Measurements from ENCODE around the gene CDC25B.
"Not testable (repeated sequence)": the region's sequence is repeated elsewhere in the genome, so short reads cannot be mapped to it uniquely, and the experiment has no call there.

The CDC25B gene

DNA sequence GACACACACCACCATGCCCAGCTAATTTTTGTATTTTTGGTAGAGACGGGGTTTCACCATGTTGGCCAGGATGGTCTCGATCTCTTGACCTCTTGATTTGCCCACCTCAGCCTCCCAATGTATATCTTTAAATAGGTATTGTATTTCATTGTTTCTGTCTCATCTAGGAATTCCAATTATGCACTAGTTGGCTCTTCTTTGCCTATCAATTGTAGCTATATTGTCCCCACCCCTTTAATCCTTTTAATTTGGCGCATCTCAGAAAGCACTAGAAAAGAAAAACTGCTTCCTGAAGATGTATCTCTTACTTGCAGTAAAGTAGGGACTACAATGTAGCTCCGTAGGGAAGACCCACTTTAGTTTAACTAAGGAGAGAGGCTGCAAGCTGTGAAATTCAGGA is 40.0 kb downstream of the CDC25B start:
- no peaks in the 10 kb centered on the region for H3K27me3 ChIP-seq (replicated peaks)
- TF ChIP-seq, protein P1, sequence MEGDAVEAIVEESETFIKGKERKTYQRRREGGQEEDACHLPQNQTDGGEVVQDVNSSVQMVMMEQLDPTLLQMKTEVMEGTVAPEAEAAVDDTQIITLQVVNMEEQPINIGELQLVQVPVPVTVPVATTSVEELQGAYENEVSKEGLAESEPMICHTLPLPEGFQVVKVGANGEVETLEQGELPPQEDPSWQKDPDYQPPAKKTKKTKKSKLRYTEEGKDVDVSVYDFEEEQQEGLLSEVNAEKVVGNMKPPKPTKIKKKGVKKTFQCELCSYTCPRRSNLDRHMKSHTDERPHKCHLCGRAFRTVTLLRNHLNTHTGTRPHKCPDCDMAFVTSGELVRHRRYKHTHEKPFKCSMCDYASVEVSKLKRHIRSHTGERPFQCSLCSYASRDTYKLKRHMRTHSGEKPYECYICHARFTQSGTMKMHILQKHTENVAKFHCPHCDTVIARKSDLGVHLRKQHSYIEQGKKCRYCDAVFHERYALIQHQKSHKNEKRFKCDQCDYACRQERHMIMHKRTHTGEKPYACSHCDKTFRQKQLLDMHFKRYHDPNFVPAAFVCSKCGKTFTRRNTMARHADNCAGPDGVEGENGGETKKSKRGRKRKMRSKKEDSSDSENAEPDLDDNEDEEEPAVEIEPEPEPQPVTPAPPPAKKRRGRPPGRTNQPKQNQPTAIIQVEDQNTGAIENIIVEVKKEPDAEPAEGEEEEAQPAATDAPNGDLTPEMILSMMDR (IDR thresholded peaks at IDR 0.05; ENCODE audit: low read depth, low read length, missing control alignments): no peak
- in situ Hi-C loops (cut with HindIII; ENCODE audit: low pct_ligation_motif_present, low sequenced_read_pairs): no loop called here
- H3K4me3 ChIP-seq (ENCODE audit: low read depth, low read length): no peak overlapping the region
- H3K27ac ChIP-seq: no peak overlapping the region
- no peaks in the 10 kb centered on the region for H3K36me3 ChIP-seq (replicated peaks)
- no peak for DNase-seq

DNA sequence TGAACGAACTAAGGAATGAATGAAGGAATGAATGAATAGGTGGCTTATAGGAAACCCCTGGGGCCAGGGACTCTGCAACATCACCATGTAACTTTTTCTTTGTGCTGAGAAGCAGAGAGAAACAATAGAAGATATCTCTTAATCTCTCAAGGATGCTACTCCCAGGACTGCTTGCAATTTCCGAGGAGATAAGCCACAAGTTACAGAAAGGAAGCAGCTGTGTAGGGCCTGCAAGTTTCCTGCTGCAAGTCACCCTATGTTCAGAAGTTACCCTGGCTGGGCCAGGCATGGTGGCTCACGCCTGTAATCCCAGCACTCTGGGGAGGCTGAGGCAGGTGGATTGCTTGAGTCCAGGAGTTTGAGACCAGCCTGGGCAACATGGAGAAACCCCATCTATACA is 43.2 kb downstream of the CDC25B start:
- Histone ChIP-seq H3K27ac (no peak overlapping the region), H3K36me3 (replicated peaks) (no peaks in the 10 kb centered on the region), H3K4me3 (ENCODE audit: low read depth, low read length) (no peak overlapping the region), H3K27me3 (replicated peaks) (no peaks in the 10 kb centered on the region)
- no peak for DNase-seq
- in situ Hi-C loops (cut with HindIII; ENCODE audit: low pct_ligation_motif_present, low sequenced_read_pairs): no loop called here
- TF ChIP-seq, protein P1 (IDR thresholded peaks at IDR 0.05; ENCODE audit: low read depth, low read length, missing control alignments): no peak

DNA sequence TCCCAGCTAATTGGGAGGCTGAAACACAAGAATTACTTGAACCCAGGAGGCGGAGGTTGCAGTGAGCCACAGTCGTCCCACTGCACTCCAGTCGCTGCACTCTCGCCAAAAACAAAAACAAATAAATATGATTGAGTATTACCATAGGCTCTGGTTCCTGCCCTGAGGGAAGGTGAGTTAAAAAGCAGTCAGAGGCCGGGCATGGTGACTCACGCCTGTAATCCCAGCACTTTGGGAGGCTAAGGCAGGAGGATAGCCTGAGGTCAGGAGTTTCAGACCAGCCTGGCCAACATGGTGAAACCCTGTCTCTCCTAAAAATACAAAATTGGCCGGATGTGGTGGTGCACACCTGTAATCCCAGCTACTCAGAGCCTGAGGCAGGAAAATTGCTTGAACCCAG is 44.1 kb downstream of the CDC25B start:
- DNase-seq; H3K27me3 ChIP-seq (replicated peaks); H3K4me3 ChIP-seq (ENCODE audit: low read depth, low read length); H3K36me3 ChIP-seq (replicated peaks); H3K27ac ChIP-seq; in situ Hi-C loops (cut with HindIII; ENCODE audit: low pct_ligation_motif_present, low sequenced_read_pairs): not testable (repeated sequence)

DNA sequence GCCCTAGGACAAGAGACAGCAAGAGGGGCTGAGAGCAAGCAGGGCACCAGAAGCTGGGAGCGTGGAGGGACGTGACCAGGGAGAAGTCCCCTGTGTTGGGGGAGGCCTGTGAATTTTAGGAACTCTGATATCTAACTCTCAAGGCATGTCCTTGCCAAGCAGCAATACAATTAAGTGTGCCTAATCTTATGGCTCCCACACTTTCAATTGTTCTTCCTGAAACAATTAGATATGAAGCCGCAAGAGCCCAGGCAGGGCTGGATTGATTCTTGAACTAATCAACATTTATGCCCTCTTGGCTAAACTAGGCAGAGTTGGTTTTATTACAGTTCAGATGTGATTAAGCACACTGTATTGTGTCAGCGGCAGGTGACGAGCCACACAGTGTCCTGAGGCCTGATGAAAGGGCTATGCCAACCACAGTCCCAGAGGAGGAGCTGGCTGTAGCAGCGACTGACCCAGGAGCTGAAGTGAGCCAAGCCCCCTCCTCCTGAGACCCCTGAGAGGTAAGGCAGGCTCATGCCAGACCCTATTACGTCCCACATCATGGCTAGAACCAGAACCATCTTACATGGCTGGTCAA is 46.3 kb downstream of the CDC25B start:
- TF ChIP-seq, protein P1 (IDR thresholded peaks at IDR 0.05; ENCODE audit: low read depth, low read length, missing control alignments): no peak
- DNase-seq: no peak
- Histone ChIP-seq H3K4me3 (ENCODE audit: low read depth, low read length) (no peak overlapping the region), H3K27me3 (replicated peaks) (no peaks in the 10 kb centered on the region), H3K27ac (no peak overlapping the region), H3K36me3 (replicated peaks) (no peaks in the 10 kb centered on the region)
- in situ Hi-C loops (cut with HindIII; ENCODE audit: low pct_ligation_motif_present, low sequenced_read_pairs): no loop called here

DNA sequence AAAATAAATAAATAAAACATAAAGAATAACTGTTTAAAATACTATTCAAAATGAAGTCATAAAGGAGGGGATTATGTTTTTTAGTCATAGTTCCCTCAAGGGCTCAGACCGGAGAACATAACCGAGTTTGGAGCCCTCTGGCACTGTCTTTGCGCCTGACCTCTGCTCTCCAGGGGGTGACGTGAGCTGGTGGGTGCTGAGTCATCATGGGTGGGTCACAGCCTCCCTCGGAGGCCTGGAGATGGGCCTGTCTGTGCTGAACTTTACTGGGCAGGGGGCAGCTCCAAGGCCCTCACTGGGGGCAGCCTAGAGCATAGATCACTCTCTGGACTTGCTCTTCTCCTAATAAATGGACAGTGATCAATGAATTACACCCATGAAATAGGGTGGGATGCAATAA is 47.4 kb downstream of the CDC25B start:
- H3K27ac ChIP-seq: peak overlapping the region; percentile 24
- H3K4me3 ChIP-seq (ENCODE audit: low read depth, low read length): no peak overlapping the region
- in situ Hi-C loops (cut with HindIII; ENCODE audit: low pct_ligation_motif_present, low sequenced_read_pairs): no loop called here
- TF ChIP-seq, protein P1 (IDR thresholded peaks at IDR 0.05; ENCODE audit: low read depth, low read length, missing control alignments): no peak
- H3K36me3 ChIP-seq (replicated peaks): no peaks in the 10 kb centered on the region
- H3K27me3 ChIP-seq (replicated peaks): no peaks in the 10 kb centered on the region
- peak; percentile 50 for DNase-seq

DNA sequence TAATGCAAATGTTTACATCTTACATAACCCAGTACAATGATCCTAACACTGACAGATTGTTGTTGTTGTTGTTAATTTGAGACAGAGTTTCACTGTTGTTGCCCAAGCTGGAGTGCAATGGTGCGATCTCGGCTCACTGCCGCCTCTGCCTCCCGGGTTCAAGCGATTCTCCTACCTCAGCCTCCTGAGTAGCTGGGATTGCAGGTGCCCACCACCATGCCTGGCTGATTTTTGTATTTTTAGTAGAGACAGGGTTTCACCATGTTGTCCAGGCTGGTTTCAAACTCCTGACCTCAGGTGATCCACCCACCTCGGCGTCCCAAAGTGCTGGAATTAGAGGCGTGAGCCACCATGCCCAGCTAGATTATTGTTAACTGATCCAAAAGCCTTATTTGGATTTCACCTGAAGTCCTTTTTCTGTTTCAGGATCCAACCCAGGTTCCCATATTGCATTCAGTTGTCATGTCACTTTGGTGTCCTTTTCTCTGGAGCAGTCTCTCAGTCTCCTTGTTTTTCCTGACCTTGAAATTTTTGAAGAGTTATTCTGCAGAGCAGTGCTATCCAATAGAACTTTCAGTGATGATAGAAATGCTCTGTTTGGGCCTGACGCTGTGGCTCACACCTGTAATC is 48.0 kb downstream of the CDC25B start:
- H3K36me3 ChIP-seq (replicated peaks); in situ Hi-C loops (cut with HindIII; ENCODE audit: low pct_ligation_motif_present, low sequenced_read_pairs); DNase-seq; H3K4me3 ChIP-seq (ENCODE audit: low read depth, low read length); H3K27me3 ChIP-seq (replicated peaks); H3K27ac ChIP-seq: not testable (repeated sequence)

DNA sequence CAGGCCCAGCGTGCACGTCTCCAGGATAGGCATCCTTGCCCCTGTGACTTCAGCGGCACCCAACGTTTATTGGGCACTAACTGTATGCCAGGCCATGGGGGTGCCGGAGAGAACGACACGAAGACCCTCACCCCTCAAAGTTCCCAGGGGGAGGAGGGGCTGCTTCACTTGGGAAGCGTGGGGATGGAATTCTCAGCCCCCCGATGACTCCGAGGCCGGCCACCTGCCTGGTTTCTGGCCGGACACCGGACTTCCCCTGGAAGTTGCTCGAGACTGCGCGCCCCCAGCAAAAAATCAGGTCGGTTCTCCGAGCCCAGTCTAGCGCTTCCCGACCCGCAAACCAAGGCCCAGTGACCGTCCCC is 50.2 kb downstream of the CDC25B start:
- Histone ChIP-seq H3K27ac (peak overlapping the region; percentile 2), H3K36me3 (replicated peaks) (no peaks in the 10 kb centered on the region), H3K4me3 (ENCODE audit: low read depth, low read length) (peak overlapping the region; percentile 90), H3K27me3 (replicated peaks) (no peaks in the 10 kb centered on the region)
- in situ Hi-C loops (cut with HindIII; ENCODE audit: low pct_ligation_motif_present, low sequenced_read_pairs): no loop called here
- TF ChIP-seq, protein P1 (IDR thresholded peaks at IDR 0.05; ENCODE audit: low read depth, low read length, missing control alignments): no peak
- no peak for DNase-seq
